Measurements from ENCODE around the gene INPP5J. TPM values are rescaled to one million over a fixed set of nuclear protein-coding genes. Genes with fewer than 3 reads are reported as not detected.
A peak's percentile ranks its signal among the peaks of the same experiment; 100 is the strongest.
"Not testable (repeated sequence)": the region's sequence is repeated elsewhere in the genome, so short reads cannot be mapped to it uniquely, and the experiment has no call there.

INPP5J gene
- total and polyA plus RNA-seq, 10 of the 15 experiments (the other 5 are each of a cell fraction or from before 2014, with no cell fraction given) = 0.18 to 2.8 (median 1.5) TPM; not detected in 1

DNA sequence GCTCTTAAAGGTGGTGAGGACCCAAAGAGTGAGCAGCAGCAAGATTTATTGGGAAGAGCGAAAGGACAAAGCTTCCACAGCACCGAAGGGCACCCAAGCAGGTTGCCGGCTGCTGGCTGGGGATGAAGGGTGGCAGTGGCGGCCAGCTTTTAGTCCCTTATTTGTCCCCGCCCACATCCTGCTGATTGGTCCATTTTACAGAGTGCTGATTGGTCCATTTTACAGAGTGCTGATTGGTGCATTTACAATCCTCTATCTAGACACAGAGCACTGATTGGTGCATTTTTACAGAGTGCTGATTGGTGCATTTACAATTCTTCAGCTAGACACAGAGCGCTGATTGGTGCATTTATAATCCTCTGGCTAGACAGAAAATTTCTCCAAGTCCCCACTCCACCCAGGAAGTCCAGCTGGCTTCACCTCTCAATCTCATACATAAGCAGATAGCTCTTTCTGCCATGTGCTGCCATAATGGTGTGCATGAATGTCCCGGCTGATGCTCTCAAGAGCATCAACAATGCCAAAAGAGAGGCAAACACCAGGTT is 10.1 kb upstream of the INPP5J start:
- RAD21 ChIA-PET (ENCODE audit: unreplicated experiment); H3K27ac ChIP-seq (ENCODE audit: control insufficient read depth, insufficient read depth); ATAC-seq; H3K4me1 ChIP-seq (ENCODE audit: control insufficient read depth, insufficient read depth, low read length); H3K4me2 ChIP-seq (ENCODE audit: control insufficient read depth, insufficient read depth); BruUV-seq (replicated peaks); H3K9me3 ChIP-seq (replicated peaks; ENCODE audit: control insufficient read depth, insufficient read depth, low read length); intact Hi-C loops (cut with micrococcal nuclease; ENCODE audit: unreplicated experiment); H3K4me3 ChIP-seq; SMC1A ChIA-PET (ENCODE audit: uncharacterized antibody, unreplicated experiment); FAIRE-seq; H3K27me3 ChIP-seq (replicated peaks in 1 of 2; ENCODE audit: control insufficient read depth in 2 of 2, insufficient read depth in 2 of 2, low read length in 1 of 2); H2AFZ ChIP-seq (ENCODE audit: control insufficient read depth, low read depth, low read length); H3K36me3 ChIP-seq (ENCODE audit: control insufficient read depth in 2 of 2, insufficient read depth in 2 of 2, low read length in 1 of 2); H3K79me2 ChIP-seq (ENCODE audit: control insufficient read depth, insufficient read depth, low read length); DNase-seq (ENCODE audit: low read depth, low spot score); in situ Hi-C loops (cut with MboI); H3K9ac ChIP-seq (ENCODE audit: control insufficient read depth, insufficient read depth, low read length); H4K20me1 ChIP-seq (ENCODE audit: control insufficient read depth, insufficient read depth): not testable (repeated sequence)
- POLR2A ChIA-PET = interaction anchor here (0.6 kb wide), 1 partner anchor 1084 kb away, joined by 7 read pairs; no protein-coding TSS in a partner anchor
- WGBS (ENCODE audit: insufficient coverage, insufficient replicate concordance, low lambda C conversion rate, missing lambda C conversion rate) = 63% methylated on average over 7 of the region's 7 CpGs
- CTCF ChIA-PET = interaction anchor here (0.6 to 1.3 kb wide), 2 partner anchors 16 to 17 kb away, joined by 3 to 4 read pairs; no protein-coding TSS in a partner anchor
- TF ChIP-seq NFYB (IDR thresholded peaks at IDR 0.05; ENCODE audit: insufficient read depth, low read depth, low read length) = peak; percentile 77

DNA sequence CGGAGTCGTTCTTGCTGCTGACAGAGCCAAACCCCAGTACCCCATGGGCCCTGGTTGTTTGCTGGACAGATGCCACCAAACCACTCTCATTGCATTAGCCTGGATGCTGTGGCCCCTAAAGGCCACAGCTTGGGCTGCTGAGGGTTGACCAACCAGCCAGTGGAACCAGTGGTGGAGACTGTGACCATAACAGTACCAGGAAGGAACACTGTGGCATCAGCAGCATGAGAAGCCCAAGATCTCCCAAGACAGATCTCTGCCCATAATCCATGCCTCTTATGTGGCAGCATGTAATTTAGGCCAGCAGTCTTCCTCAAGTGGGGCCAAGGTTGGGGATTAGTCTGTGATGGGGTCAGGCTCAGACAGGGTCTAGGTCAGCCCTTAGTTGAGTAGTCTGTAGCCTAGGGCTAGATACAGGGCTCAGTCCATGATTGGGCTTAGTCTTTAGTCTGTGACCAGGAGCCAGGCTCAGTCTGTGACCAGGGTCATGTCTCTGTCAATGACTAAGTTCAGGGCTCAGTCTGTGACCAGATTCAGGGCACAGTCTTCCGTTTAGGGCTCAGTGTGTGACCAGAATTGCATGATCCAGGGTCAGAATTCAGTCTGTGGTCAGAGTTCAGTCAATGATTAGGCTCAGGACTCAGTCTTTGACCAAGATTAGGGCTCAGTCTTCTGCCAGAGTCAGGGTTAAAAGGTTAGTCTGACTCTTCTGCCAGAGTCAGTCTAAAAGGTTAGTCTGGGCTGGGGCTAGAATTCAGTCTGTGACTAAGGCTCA is 4.5 kb upstream of the INPP5J start:
- ChIA-PET POLR2A (no interaction called here), SMC1A (ENCODE audit: uncharacterized antibody, unreplicated experiment) (interaction anchor here (0.6 kb wide), 1 partner anchor 53 kb away, joined by 3 read pairs; no protein-coding TSS in a partner anchor), CTCF (no interaction called here), RAD21 (ENCODE audit: unreplicated experiment) (no interaction called here)
- no peak overlapping the region for H3K4me3 ChIP-seq
- BruUV-seq (replicated peaks) = no TSS peak
- no peak overlapping the region for H3K27ac ChIP-seq (ENCODE audit: control insufficient read depth, insufficient read depth)
- no peaks in the 10 kb centered on the region for H3K27me3 ChIP-seq (replicated peaks in 1 of 2; ENCODE audit: control insufficient read depth in 2 of 2, insufficient read depth in 2 of 2, low read length in 1 of 2)
- TF ChIP-seq POLR2AphosphoS5 (IDR thresholded peaks at IDR 0.05; ENCODE audit: low read length) (no peak), SIN3A (IDR thresholded peaks at IDR 0.05; ENCODE audit: low read depth, low read length) (no peak), STAT1 (conservative IDR thresholded peaks at IDR 0.05) (no peak), NRF1 (conservative IDR thresholded peaks at IDR 0.05; ENCODE audit: low read depth, low read length) (no peak), CEBPB (IDR thresholded peaks at IDR 0.05; ENCODE audit: borderline replicate concordance in 1 of 2, low read depth in 2 of 2, low read length in 2 of 2) (no peak), CREM (IDR thresholded peaks at IDR 0.05; ENCODE audit: low read depth) (no peak), SUPT20H (IDR thresholded peaks at IDR 0.05; ENCODE audit: borderline replicate concordance, control insufficient read depth, low read depth, low read length) (no peak), RB1 (IDR thresholded peaks at IDR 0.05; ENCODE audit: borderline replicate concordance) (no peak), HDAC2 (IDR thresholded peaks at IDR 0.05) (no peak), NFIC (IDR thresholded peaks at IDR 0.05; ENCODE audit: low read depth, low read length) (no peak), ZNF217 (IDR thresholded peaks at IDR 0.05) (no peak), NR2C1 (IDR thresholded peaks at IDR 0.05) (no peak)
- 51% methylated on average over 3 of the region's 3 CpGs for WGBS (ENCODE audit: insufficient coverage, insufficient replicate concordance, low lambda C conversion rate, missing lambda C conversion rate)
- no peaks in the 10 kb centered on the region for H3K9me3 ChIP-seq (replicated peaks; ENCODE audit: control insufficient read depth, insufficient read depth, low read length)
- DNase-seq (ENCODE audit: low read depth, low spot score) (no peak), ATAC-seq (no peak), FAIRE-seq (no peak)
- H3K79me2 ChIP-seq (ENCODE audit: control insufficient read depth, insufficient read depth, low read length) = no peaks in the 10 kb centered on the region
- intact Hi-C loops (cut with micrococcal nuclease; ENCODE audit: unreplicated experiment) = no loop called here
- H2AFZ ChIP-seq (ENCODE audit: control insufficient read depth, low read depth, low read length) = no peak overlapping the region
- no peak overlapping the region for H3K4me2 ChIP-seq (ENCODE audit: control insufficient read depth, insufficient read depth)
- no peak overlapping the region for H3K9ac ChIP-seq (ENCODE audit: control insufficient read depth, insufficient read depth, low read length)
- no peaks in the 10 kb centered on the region for H3K4me1 ChIP-seq (ENCODE audit: control insufficient read depth, insufficient read depth, low read length)
- H4K20me1 ChIP-seq (ENCODE audit: control insufficient read depth, insufficient read depth) = no peaks in the 10 kb centered on the region
- in situ Hi-C loops (cut with MboI) = no loop called here
- no peaks in the 10 kb centered on the region for H3K36me3 ChIP-seq (ENCODE audit: control insufficient read depth in 2 of 2, insufficient read depth in 2 of 2, low read length in 1 of 2)

Data from GM12878 (cell line).